Heart right ventricle (tissue), 16 donors: ENCODE data around the gene GPR162. TPM values are rescaled to one million over a fixed set of nuclear protein-coding genes. Genes with fewer than 3 reads are reported as not detected.

Experiments used
- ATAC-seq, 8 donors: fragments of 200-7000 bp; cut with Tn5 transposase; one replicate each; pipeline ENCODE4 v1.9.1; 2020; ENCODE audit warnings: mild to moderate bottlenecking in 8 of 8, moderate library complexity in 8 of 8, moderate number of reproducible peaks in 1 of 8
- DNase-seq, 2 donors: peaks; one replicate each; pipeline ENCODE4 v3.0.0-alpha.2; 2020
- H3K27ac ChIP-seq, 10 donors: fragments of 200-600 bp; sonication (generic) in 2 of 10; one replicate each; pipeline versions ENCODE4 v1.5.0 to v1.8.0; 2020 to 2022; ENCODE audit warnings: mild to moderate bottlenecking in 3 of 10
- H3K27me3 ChIP-seq, 7 donors: fragments of 200-600 bp; one replicate each; pipeline ENCODE4 v1.8.0; 2021 to 2022; ENCODE audit warnings: mild to moderate bottlenecking in 2 of 7
- H3K36me3 ChIP-seq, 9 donors: fragments of 200-600 bp; sonication (generic) in 1 of 9; one replicate each; pipeline versions ENCODE4 v1.5.0 to v1.8.0; 2020 to 2022; ENCODE audit warnings: mild to moderate bottlenecking in 2 of 9
- H3K4me1 ChIP-seq, 9 donors: fragments of 200-600 bp; sonication (generic) in 1 of 9; one replicate each; pipeline versions ENCODE4 v1.5.0 to v1.8.0; 2020 to 2022; ENCODE audit warnings: mild to moderate bottlenecking in 4 of 9
- H3K4me3 ChIP-seq, 10 donors: fragments of 200-600 bp; sonication (generic) in 2 of 10; one replicate each; pipeline versions ENCODE4 v1.5.0 to v1.8.0; 2020 to 2022; ENCODE audit warnings: mild to moderate bottlenecking in 7 of 10, moderate library complexity in 2 of 10
- H3K9me3 ChIP-seq, 11 donors: fragments of 200-600 bp in 10 of 11; sonication (generic) in 2 of 11; one replicate each; pipeline versions ENCODE4 v1.5.0 to v1.8.0; 2013 to 2022; ENCODE audit warnings: mild to moderate bottlenecking in 2 of 11, control low read depth in 1 of 11, moderate library complexity in 1 of 11
- WGBS, 2 donors: extraction: QIAGEN DNeasy Blood & Tissue Kit; methylation state at CpG; one replicate each; pipeline ENCODE4 v1.1.7; 2013; ENCODE audit warnings: inconsistent platforms in 1 of 2; 5-methylcytosine and 5-hydroxymethylcytosine counted together
- intact Hi-C, 10 donors: fragments of 100-400 bp; cut with DNase I; formaldehyde crosslinking; loops; one replicate each; pipeline versions ENCODE4 v1.11.1 to v1.14.2; 2022
- polyA plus RNA-seq, 2 donors: library from polyadenylated mRNA; stranded (reverse); fragments of 200-250 nt; gene quantifications; one replicate each; pipeline ENCODE4 v1.2.3, GENCODE V29; 2013
- total RNA-seq, 10 donors: library from RNA; stranded (reverse); fragmentation: NEBNext Ultra II Directional in 3 of 10; extraction: Animal tissue kit (Norgen Biotek cat#: 25700) in 3 of 10; gene quantifications; one replicate each; pipeline versions ENCODE4 v1.2.1 to v1.2.4, GENCODE V29; 2021 to 2023
- TF ChIP-seq, protein P1 (sequence below), 9 donors: fragments of 200-600 bp; sonication (generic) in 2 of 9; IDR thresholded peaks; one replicate each; pipeline versions ENCODE4 v1.5.0 to v1.8.0; 2021 to 2022; ENCODE audit warnings: antibody characterized with exemption in 9 of 9, mild to moderate bottlenecking in 5 of 9, moderate library complexity in 1 of 9
- donor health status: Arrhythmogenic right ventricular cardiomyopathy.
- donor health status: ischemic (EF 13 %, LVEDD 7.1; RV severe dilation, severe dysfunction).
- donor health status: healthy with polysubstance abuse.
- donor health status: DM: no; HTN: yes; CAD: no.
- donor health status: DM: no; HTN: no; CAD: no.
- donor health status: ischemic (EF 25% LVEDD 6.9; RV normal size, moderate dysfunction).
- donor health status: ischemic (EF 25% LVEDD 5.7; RV mildly dilated, moderate dysfunction).
- donor health status: healthy.
- donor health status: DM: yes; HTN: yes; CAD: no.
- donor health status: Ischemic cardiomyopathy.
- donor health status: ischemic (EF 35%, LVEDD 5.7; RV mildly dilated, moderate dysfunction).
- donor health status: nonischemic (EF 11% LVEDD 7.7; RV severe dilation, severe dysfunction).
- donor health status: DM: yes; HTN: yes; CAD: no.
- donor health status: PGD.
- donor health status: ischemic (EF 29% LVEDD 5.4; RV normal size, mild dysfunction).
- donor health status: nonischemic (EF 23%, LVEDD 6.1; RV moderate dilation, normal function).

GPR162 gene
- total and polyA plus RNA-seq, 12 donors = 1.8 to 16.8 (median 4.2) TPM

DNA sequence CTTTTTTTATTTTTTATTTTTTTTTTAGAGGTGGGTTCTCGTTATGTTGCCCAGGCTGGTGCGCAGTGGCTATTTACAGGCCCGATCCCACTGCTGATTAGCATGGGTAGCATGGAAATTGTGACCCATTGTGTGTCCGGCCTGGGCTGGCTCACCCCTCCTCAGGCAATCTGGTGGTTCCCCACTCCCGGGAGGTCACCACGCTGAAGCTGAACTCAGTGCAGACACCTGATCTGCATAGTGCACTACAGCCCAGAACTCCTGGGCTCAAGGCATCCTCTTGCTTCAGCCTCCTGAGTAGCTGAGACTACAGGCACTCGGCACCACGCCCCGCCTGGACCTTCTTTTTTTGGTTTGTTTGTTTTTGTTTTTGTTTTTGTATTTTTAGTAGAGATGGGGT is 37.8 kb upstream of the GPR162 start:
- Histone ChIP-seq H3K27me3 (no peaks in the 10 kb centered on the region), H3K9me3 (no peaks in the 10 kb centered on the region), H3K4me3 (no peak overlapping the region), H3K4me1 (peaks cover 0 to 41% (median 18%) of the 10 kb centered on the region in 9 donors), H3K36me3 (no peaks in the 10 kb centered on the region), H3K27ac (no peak overlapping the region)
- 89 to 92% methylated on average over 9 of the region's 9 CpGs for WGBS, 2 donors
- intact Hi-C loops = loop anchor here in 2 of 10 donors (5.0 kb wide), 2 partner anchors 38 to 47 kb away; partner anchors contain the start of gene GPR162 (in 1 of the 2)
- ATAC-seq = no peak
- TF ChIP-seq, protein P1, sequence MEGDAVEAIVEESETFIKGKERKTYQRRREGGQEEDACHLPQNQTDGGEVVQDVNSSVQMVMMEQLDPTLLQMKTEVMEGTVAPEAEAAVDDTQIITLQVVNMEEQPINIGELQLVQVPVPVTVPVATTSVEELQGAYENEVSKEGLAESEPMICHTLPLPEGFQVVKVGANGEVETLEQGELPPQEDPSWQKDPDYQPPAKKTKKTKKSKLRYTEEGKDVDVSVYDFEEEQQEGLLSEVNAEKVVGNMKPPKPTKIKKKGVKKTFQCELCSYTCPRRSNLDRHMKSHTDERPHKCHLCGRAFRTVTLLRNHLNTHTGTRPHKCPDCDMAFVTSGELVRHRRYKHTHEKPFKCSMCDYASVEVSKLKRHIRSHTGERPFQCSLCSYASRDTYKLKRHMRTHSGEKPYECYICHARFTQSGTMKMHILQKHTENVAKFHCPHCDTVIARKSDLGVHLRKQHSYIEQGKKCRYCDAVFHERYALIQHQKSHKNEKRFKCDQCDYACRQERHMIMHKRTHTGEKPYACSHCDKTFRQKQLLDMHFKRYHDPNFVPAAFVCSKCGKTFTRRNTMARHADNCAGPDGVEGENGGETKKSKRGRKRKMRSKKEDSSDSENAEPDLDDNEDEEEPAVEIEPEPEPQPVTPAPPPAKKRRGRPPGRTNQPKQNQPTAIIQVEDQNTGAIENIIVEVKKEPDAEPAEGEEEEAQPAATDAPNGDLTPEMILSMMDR (IDR thresholded peaks at IDR 0.05) = no peak
- DNase-seq = no peak

DNA sequence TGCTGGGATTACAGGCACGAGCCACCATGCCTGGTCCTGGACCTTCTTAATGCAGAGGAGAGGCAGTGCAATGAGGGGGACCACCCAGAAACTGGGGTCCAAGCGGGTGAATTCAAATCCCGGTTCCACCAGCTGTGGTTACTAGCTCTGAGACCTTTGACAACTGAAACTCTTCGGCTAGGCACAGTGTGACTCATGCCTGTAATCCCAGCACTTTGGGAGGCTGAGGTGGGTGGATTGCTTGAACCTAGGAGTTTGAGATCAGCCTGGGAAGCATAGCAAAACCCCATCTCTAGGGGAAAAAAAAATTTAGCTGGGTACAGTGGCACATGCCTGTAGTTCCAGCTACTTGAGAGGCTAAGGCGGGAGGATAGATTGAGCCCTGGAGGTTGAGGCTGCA is 37.3 kb upstream of the GPR162 start:
- no peaks in the 10 kb centered on the region for H3K36me3 ChIP-seq
- no peaks in the 10 kb centered on the region for H3K9me3 ChIP-seq
- H3K4me3 ChIP-seq = no peak overlapping the region
- H3K4me1 ChIP-seq = peaks cover 0 to 41% (median 14%) of the 10 kb centered on the region in 9 donors
- TF ChIP-seq, protein P1 (IDR thresholded peaks at IDR 0.05) = no peak
- H3K27ac ChIP-seq = no peak overlapping the region
- no peaks in the 10 kb centered on the region for H3K27me3 ChIP-seq
- DNase-seq (no peak), ATAC-seq (no peak)
- WGBS, 2 donors = 88% methylated on average over 5 of the region's 5 CpGs
- intact Hi-C loops = loop anchor here in 2 of 10 donors (5.0 kb wide), 2 partner anchors 38 to 47 kb away; partner anchors contain the start of gene GPR162 (in 1 of the 2)

DNA sequence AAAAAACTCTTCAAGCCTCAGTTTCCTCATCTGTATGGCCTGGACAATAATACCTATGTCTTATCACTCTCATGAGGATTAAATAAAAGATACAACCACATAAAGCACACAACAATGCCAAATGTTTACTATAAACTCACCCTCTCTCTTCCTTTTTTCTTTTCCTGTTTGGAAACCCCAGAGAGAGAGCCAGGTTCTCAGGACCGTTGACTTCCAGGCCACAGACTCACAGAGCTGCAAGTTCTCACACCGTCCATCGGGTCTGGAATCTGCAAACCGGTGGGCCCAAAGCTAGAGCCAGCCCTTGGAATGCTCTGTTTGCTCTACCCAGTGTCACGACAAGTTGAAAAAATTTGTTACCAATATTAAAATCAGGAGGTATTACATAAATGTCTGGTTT is 36.9 kb upstream of the GPR162 start:
- Histone ChIP-seq H3K27ac (no peak overlapping the region), H3K4me3 (no peak overlapping the region), H3K4me1 (peaks cover 0 to 41% (median 11%) of the 10 kb centered on the region in 9 donors), H3K9me3 (no peaks in the 10 kb centered on the region), H3K36me3 (no peaks in the 10 kb centered on the region), H3K27me3 (no peaks in the 10 kb centered on the region)
- TF ChIP-seq, protein P1 (IDR thresholded peaks at IDR 0.05) = no peak
- DNase-seq (no peak), ATAC-seq (no peak)
- intact Hi-C loops = loop anchor here in 4 of 10 donors (5.0 kb wide), 2 partner anchors 38 to 47 kb away; partner anchors contain the start of gene GPR162 (in 3 of the 4)
- whole genome bisulfite sequencing, 2 donors = 52 to 61% methylated on average over 5 of the region's 5 CpGs

DNA sequence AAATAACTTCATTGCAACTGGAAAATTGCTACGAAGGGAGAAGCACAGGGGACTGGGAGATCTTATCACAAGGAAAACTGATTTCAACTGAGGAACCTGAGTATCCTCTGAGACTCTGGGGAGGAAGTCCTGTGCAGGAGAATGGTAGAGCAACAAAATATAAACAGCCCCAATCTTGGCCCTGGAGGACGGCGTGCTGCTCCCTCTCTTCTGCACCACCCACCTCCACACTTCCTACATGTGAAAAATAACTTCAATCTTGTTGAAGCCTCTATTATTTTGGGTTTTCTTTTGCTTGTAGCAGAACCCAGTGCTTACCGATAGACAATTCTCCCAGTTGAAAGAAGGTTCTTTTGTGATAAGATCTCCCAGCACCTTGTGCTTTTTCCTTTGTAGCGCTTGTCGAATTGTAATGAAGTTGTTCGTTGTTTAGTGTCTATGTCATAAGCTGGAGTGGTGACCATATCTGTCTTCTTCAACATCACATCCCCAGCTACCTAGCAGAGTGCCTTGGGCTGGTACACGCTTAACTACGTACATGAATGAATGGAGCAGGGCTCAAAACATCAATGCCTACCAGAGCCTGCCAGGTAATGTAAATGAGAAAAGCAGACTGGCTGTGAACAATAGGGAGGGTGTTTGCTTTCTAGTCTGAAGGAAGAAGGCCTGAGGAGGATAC is 35.1 kb upstream of the GPR162 start:
- H3K27ac ChIP-seq = peak overlapping the region in 4 of 10 donors; percentile 5 to 38 (median 12)
- H3K9me3 ChIP-seq = no peaks in the 10 kb centered on the region
- H3K36me3 ChIP-seq = no peaks in the 10 kb centered on the region
- ATAC-seq (no peak), DNase-seq (no peak)
- TF ChIP-seq, protein P1 (IDR thresholded peaks at IDR 0.05) = no peak
- no peaks in the 10 kb centered on the region for H3K27me3 ChIP-seq
- H3K4me3 ChIP-seq = no peak overlapping the region
- WGBS, 2 donors = 59 to 66% methylated on average over 9 of the region's 9 CpGs
- intact Hi-C loops = loop anchor here in 2 of 10 donors (5.0 kb wide), 1 partner anchor 36 kb away; the partner anchor contains the start of gene GPR162 (in 2 of the 2)
- H3K4me1 ChIP-seq = peaks cover 0 to 41% (median 11%) of the 10 kb centered on the region in 9 donors
